DMS53 treated with DMSO at 0.1 percent for 48 hours (cell line): ENCODE results near the gene HOXA7.

Source experiments
- DNase-seq: peaks from one replicate; lab custom pipeline; 2025; ENCODE audit not compliant: unreplicated experiment; lab: John Stamatoyannopoulos, UW

The HOXA7 gene

GRCh38 chr7:27109466-27110185 lies 46.8 kb downstream of the HOXA7 start:
- no peak for DNase-seq

GRCh38 chr7:27108390-27109127 lies 47.9 kb downstream of the HOXA7 start:
- peak; percentile 12 for DNase-seq

DNA sequence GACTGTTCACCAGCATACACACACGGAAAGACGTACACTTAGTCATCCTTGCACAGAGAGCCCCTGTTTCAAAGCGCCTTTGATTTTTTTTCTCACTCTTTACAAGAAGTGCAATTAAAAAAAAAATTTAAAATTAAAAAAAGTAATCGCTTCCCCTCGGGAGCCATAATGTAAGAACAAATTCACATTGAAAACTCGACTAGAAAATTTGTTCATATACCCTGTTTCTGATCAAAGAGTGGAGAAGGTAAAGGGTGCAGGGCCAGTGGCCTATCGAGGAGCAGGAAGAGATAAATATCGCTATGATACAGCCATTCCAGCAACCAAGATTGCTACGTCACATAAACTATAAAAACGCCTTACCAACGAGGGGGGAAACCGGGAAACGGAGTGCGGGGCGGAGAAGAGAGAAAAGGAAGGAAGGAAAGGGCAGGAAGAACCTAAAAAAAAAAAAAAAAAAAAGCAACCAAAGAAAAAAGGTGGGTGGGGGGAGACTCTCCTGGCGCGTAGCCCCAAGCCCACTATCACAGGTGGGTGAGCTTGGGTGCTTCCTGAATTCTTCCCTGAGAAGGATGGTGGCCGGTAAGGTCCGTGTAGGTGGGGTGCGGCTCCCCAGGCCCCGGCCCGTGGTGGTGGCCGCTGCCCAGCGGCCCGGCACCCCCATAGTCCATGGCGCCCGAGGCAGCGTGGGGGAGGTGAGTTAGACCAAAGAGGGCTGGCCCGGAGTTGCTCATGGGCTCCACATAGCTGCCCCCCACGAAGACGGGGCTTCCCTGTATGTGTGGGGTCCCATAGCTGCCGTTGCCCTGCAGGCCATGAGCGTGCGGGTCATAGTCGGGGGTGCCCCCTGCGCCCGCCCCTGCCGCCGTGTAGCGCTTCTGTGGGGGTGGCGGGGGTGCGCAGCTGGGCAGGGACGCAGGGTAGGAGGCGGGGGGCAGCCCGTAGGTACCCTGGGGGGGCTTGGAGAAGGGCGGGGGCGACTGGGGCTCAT lies 48.8 kb downstream of the HOXA7 start:
- DNase-seq, result no peak

DNA sequence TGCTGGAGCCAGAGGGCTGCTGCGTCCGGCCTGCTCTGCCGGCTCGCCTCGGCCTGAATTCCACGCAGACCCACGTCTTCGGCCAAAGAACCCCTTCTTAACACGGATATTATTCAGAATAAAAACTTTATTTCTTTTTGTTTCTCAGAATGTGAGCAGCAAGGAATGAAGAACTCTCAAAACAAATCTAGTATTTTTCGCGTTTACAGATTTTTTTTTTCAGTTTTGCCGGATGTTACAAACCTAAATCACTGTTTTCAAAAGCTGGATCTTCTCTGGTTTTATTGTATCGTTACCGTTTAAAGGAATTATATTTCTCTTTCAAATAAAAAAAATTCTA lies 49.6 kb downstream of the HOXA7 start:
- DNase-seq, result no peak

- DNase-seq, result peak; percentile 56
Measured at GRCh38 chr7:27106181-27106900, 50.1 kb downstream of the HOXA7 start.

DNA sequence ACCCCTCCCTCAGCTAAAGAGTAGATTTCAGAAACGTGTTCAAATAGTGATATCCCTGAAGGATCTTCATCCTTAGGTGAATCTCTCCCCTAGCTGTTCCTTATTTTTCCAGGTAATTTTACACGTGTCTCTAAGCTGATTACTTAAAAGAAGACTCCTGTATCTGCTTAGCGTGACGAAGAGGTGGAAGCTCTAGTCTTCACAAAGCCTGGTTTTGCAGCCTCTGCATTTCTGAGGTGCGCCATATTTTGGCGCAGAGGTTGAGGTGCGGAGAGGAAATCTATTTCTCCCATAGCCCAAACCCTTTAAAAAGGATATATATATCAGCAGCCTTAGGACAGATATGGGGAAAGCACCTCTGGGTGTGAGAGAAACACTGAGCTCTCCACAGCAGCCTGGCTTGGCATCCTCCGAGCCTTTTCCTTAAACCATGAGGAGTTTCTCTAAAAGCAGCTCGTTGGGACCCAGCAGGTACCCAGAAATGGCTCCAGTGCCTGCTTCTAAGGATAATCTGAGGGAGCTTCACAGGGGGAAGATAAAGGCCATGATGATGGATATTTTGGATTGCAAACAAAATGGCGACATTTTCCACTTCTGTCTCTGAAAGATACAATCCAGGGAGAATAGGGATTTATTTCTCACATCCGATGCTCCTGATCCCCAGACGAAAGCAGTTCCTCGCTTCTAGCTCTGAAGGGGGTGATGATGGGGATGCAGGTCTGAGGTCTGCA lies 51.0 kb downstream of the HOXA7 start:
- no peak for DNase-seq

DNA sequence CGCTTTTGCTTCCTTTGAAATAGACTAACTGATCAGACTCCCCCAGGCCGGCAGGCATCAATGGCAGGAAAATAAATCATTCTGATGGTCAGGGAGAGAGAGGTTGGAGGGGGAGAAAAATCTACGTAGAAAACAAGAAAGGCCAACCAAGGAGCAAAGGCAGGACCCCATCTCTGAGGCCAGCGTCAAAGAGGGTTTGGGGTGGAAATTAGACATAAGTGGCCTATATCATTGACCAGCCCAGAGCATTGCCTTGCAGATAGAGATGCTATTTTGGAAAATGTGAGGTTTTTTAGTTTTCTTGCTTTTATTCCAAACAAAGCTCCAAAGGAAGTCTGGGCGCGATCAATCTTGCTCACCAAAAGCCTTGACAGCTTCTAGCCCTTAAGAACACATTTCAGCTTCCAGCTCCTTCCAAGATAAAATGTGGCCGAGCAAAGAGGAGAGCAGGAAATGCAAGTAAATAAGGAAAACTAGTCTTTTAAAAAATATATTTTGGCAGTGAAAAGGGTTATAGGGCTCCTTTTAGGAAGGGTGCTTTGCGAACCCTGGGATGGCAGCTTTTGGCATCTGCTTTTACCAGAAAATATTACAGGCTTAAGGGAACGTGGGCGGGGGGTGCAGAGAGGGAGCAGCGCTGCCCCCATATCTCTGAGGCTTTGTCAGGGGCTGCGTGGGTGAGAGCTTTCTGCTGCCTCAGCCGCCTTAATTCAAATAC lies 52.0 kb downstream of the HOXA7 start:
- DNase-seq, result no peak
